ENCODE results near the gene HNRNPA0.

Gene HNRNPA0

GRCh38 chr5:137716337-137716736, 37.8 kb downstream of the HNRNPA0 start:
- no peak for DNase-seq

GRCh38 chr5:137715456-137715855, 38.7 kb downstream of the HNRNPA0 start:
- no peak for DNase-seq

- DNase-seq = no peak
Observed at GRCh38 chr5:137714946-137715345, 39.2 kb downstream of the HNRNPA0 start.

GRCh38 chr5:137714494-137714893, 39.7 kb downstream of the HNRNPA0 start:
- DNase-seq = no peak

GRCh38 chr5:137712139-137712667, 42.0 kb downstream of the HNRNPA0 start:
- DNase-seq = no peak

- no peak for DNase-seq
Observed at GRCh38 chr5:137710086-137710485, 44.1 kb downstream of the HNRNPA0 start.

GRCh38 chr5:137708796-137709559, 45.2 kb downstream of the HNRNPA0 start:
- DNase-seq = no peak

- no peak for DNase-seq
Observed at GRCh38 chr5:137708062-137708461, 46.1 kb downstream of the HNRNPA0 start.

GRCh38 chr5:137706841-137707240, 47.3 kb downstream of the HNRNPA0 start:
- no peak for DNase-seq

GRCh38 chr5:137705106-137705505, 49.1 kb downstream of the HNRNPA0 start:
- no peak for DNase-seq

- no peak for DNase-seq
Observed at GRCh38 chr5:137703565-137703964, 50.6 kb downstream of the HNRNPA0 start.

- no peak for DNase-seq
Observed at GRCh38 chr5:137700282-137700680, 53.9 kb downstream of the HNRNPA0 start.

GRCh38 chr5:137699336-137700281, 54.6 kb downstream of the HNRNPA0 start:
- DNase-seq = no peak

GRCh38 chr5:137696481-137696880, 57.7 kb downstream of the HNRNPA0 start:
- no peak for DNase-seq

GRCh38 chr5:137695651-137696428, 58.3 kb downstream of the HNRNPA0 start:
- DNase-seq = no peak
